Suprapubic skin (tissue), 4 donors: ENCODE data around the gene ATRN.

Experiments used
- CTCF ChIP-seq, 2 donors: fragments of 200-600 bp in 1 of 2; fragments of 450-650 bp in 1 of 2; sonication (generic) in 1 of 2; IDR thresholded peaks; one replicate each; pipeline ENCODE4 v1.5.1; 2016 to 2019; ENCODE audit warnings: antibody characterized with exemption in 2 of 2, mild to moderate bottlenecking in 1 of 2, moderate library complexity in 1 of 2
- EP300 ChIP-seq: sonication (generic); formaldehyde crosslinking; IDR thresholded peaks from one replicate; pipeline ENCODE4 v1.6.1; 2017; ENCODE audit warnings: antibody characterized with exemption
- POLR2A ChIP-seq, 2 donors: fragments of 450-650 bp; IDR thresholded peaks; one replicate each; pipeline ENCODE4 v1.6.1; 2017; ENCODE audit warnings: antibody characterized with exemption in 2 of 2, mild to moderate bottlenecking in 2 of 2, moderate library complexity in 2 of 2
- POLR2AphosphoS5 ChIP-seq, 3 donors: sonication (generic); formaldehyde crosslinking; IDR thresholded peaks; one replicate each; pipeline ENCODE4 v1.6.1; 2017; ENCODE audit warnings: antibody characterized with exemption in 3 of 3

- TF ChIP-seq POLR2A (IDR thresholded peaks at IDR 0.05), result no peak
- no peak for TF ChIP-seq CTCF (IDR thresholded peaks at IDR 0.05)
- no peak for TF ChIP-seq POLR2AphosphoS5 (IDR thresholded peaks at IDR 0.05)
- TF ChIP-seq EP300, result no peak
These were observed 105.5 kb downstream of the ATRN start for GRCh38 chr20:3576363-3576762.
